Measurements from ENCODE around the gene SLC25A4. TPM values are rescaled to one million over a fixed set of nuclear protein-coding genes. Genes with fewer than 3 reads are reported as not detected.

Gene SLC25A4
- total and polyA plus RNA-seq, 10 of the 15 experiments (the other 5 are each of a cell fraction or from before 2014, with no cell fraction given): 12.6 to 161 (median 38.2) TPM

GRCh38 chr4:185183622-185184281, 40.7 kb downstream of the SLC25A4 start (continued):
- TF ChIP-seq NR2F1 (conservative IDR thresholded peaks at IDR 0.05): no peak
- TF ChIP-seq REST (IDR thresholded peaks at IDR 0.05; ENCODE audit: low read depth, low read length): no peak
- TF ChIP-seq ATF2 (IDR thresholded peaks at IDR 0.05; ENCODE audit: low read length): no peak
- TF ChIP-seq CBX5 (IDR thresholded peaks at IDR 0.05; ENCODE audit: low read depth): no peak
- TF ChIP-seq ELK1 (IDR thresholded peaks at IDR 0.05; ENCODE audit: low read depth, low read length): no peak
- TF ChIP-seq ZBTB11 (CRISPR knock-in tag; IDR thresholded peaks at IDR 0.05): no peak
- TF ChIP-seq NBN (IDR thresholded peaks at IDR 0.05): no peak
- TF ChIP-seq E2F8 (IDR thresholded peaks at IDR 0.05; ENCODE audit: low read depth, partially characterized antibody): no peak
- TF ChIP-seq BACH1 (IDR thresholded peaks at IDR 0.05; ENCODE audit: borderline replicate concordance): no peak
- no peak for TF ChIP-seq ZNF217 (IDR thresholded peaks at IDR 0.05)
- no peak for TF ChIP-seq ZNF592 (IDR thresholded peaks at IDR 0.05)
- no peak for TF ChIP-seq JUND (IDR thresholded peaks at IDR 0.05; ENCODE audit: low read depth, low read length)
